ENCODE data around the gene JAKMIP2.
A peak's percentile ranks its signal among the peaks of the same experiment; 100 is the strongest.

JAKMIP2 gene

DNA sequence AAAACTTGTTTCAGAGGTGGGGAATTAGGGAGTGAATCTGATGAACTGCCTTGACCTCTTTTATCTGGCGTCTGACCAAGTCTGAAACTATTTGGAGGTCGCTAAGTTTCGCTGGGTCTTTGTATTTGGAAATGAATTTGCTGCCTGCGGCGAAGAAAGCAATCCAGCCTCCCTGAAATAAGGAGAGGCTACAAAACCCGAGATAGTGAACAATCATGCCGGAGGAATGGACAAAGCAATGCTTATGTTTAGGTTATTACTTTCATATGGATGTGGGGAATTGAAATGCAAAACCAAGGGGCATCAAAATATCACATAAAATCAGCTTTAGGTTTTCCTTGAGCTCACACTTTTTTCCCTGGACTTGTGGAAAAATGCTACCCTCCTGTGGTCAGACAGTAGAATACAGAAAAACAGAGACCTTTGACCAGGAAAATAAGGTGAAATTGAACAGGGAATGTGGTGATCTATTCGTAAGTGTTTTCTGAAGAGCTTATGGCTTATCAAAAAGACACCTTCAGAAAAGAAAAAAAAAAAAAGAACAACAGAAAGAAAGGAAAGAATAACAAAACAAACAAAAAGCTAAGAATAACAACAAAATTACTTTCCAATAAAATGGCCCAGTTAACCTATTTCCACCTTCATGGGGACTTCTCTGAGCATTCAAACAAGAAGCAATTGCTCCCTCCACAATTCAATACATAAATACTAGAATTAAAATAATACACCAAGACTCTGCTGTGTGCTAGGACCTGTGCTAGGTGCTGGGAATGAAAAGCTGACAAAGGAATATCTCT is 204.1 kb downstream of the JAKMIP2 start:
- peak in 1 of 2 experiments; percentile 2 for DNase-seq (ENCODE audit: low read depth in 1 of 2, low spot score in 1 of 2)
- Histone ChIP-seq H3K27me3 (ENCODE audit: insufficient read depth, poor library complexity, severe bottlenecking) (no peaks in the 10 kb centered on the region), H3K4me3 (replicated peaks; ENCODE audit: insufficient read depth, low read length) (no peak overlapping the region), H3K27ac (replicated peaks) (no peak overlapping the region)
- TF ChIP-seq, protein P1, sequence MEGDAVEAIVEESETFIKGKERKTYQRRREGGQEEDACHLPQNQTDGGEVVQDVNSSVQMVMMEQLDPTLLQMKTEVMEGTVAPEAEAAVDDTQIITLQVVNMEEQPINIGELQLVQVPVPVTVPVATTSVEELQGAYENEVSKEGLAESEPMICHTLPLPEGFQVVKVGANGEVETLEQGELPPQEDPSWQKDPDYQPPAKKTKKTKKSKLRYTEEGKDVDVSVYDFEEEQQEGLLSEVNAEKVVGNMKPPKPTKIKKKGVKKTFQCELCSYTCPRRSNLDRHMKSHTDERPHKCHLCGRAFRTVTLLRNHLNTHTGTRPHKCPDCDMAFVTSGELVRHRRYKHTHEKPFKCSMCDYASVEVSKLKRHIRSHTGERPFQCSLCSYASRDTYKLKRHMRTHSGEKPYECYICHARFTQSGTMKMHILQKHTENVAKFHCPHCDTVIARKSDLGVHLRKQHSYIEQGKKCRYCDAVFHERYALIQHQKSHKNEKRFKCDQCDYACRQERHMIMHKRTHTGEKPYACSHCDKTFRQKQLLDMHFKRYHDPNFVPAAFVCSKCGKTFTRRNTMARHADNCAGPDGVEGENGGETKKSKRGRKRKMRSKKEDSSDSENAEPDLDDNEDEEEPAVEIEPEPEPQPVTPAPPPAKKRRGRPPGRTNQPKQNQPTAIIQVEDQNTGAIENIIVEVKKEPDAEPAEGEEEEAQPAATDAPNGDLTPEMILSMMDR (IDR thresholded peaks at IDR 0.05; ENCODE audit: insufficient read depth, low read length), result peak; percentile 7
- TF ChIP-seq, protein P2, sequence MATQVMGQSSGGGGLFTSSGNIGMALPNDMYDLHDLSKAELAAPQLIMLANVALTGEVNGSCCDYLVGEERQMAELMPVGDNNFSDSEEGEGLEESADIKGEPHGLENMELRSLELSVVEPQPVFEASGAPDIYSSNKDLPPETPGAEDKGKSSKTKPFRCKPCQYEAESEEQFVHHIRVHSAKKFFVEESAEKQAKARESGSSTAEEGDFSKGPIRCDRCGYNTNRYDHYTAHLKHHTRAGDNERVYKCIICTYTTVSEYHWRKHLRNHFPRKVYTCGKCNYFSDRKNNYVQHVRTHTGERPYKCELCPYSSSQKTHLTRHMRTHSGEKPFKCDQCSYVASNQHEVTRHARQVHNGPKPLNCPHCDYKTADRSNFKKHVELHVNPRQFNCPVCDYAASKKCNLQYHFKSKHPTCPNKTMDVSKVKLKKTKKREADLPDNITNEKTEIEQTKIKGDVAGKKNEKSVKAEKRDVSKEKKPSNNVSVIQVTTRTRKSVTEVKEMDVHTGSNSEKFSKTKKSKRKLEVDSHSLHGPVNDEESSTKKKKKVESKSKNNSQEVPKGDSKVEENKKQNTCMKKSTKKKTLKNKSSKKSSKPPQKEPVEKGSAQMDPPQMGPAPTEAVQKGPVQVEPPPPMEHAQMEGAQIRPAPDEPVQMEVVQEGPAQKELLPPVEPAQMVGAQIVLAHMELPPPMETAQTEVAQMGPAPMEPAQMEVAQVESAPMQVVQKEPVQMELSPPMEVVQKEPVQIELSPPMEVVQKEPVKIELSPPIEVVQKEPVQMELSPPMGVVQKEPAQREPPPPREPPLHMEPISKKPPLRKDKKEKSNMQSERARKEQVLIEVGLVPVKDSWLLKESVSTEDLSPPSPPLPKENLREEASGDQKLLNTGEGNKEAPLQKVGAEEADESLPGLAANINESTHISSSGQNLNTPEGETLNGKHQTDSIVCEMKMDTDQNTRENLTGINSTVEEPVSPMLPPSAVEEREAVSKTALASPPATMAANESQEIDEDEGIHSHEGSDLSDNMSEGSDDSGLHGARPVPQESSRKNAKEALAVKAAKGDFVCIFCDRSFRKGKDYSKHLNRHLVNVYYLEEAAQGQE (IDR thresholded peaks at IDR 0.05; ENCODE audit: insufficient replicate concordance, low read depth), result no peak

DNA sequence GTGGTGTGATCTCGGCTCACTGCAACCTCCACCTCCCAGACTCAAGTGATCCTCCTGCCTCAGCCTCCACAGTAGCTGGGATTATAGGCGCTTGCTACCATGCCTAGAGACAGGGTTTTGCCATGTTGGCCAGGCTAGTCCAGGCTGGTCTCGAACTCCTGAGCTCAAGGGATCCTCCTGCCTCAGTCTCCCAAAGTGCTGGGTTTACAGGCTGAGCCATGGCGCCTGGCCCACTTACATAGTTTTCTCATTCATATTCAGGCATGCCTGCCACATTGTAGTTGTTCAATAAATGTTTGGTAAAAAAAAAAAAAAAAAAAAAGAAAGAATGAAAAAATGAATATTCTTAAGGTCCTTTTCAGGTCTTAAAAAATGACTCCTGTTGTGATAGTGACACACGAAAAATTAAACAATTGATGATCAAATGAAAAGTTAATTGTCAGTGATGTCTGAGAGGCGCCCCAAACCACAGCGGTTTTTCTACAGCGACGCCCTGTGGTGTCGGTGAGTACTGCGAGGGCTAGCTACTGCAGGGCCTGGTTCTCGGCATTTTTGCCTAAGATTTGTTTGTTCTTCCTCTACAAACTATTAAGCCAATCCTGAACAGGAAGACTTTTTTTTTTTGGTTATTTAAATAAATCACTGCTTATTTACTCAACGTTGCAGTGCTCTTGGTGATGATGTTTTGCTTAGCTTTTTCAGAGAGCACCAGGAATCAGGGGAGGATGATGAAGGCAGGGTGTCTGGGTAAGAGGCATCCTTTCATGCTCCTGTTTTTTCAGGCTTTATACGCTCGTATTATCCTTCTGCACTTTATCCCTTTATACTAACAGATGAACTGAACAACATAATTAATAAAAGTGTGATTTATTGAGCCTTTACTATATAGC is 205.6 kb downstream of the JAKMIP2 start:
- H3K27me3 ChIP-seq (ENCODE audit: insufficient read depth, poor library complexity, severe bottlenecking), result no peaks in the 10 kb centered on the region
- H3K4me3 ChIP-seq (replicated peaks; ENCODE audit: insufficient read depth, low read length), result no peak overlapping the region
- no peak overlapping the region for H3K27ac ChIP-seq (replicated peaks)
- TF ChIP-seq POLR2AphosphoS5 (IDR thresholded peaks at IDR 0.05; ENCODE audit: low read depth) (no peak), SPI1 (IDR thresholded peaks at IDR 0.05; ENCODE audit: borderline replicate concordance, low read depth) (no peak)
- TF ChIP-seq, protein P1 (IDR thresholded peaks at IDR 0.05; ENCODE audit: insufficient read depth, low read length), result peak; percentile 84
- TF ChIP-seq, protein P2 (IDR thresholded peaks at IDR 0.05; ENCODE audit: insufficient replicate concordance, low read depth), result no peak
- DNase-seq (ENCODE audit: low read depth in 1 of 2, low spot score in 1 of 2), result peak in 1 of 2 experiments; percentile 42

DNA sequence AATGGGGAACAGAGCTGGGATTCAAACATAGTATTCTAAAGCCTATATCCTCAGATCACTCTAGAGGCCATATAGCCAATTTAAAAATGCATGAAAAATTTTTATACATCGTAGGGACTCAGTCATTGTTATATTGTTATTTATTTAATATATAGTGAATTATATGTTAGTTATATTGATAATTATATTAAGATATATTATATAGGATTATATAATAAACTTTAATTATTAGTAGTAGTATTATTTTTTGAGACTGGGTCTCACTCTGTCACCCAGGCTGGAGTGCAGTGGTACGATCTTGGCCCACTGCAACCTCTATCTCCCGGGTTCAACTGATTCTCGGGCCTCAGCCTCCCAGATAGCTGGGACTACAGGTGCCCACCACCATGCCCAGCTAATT is 206.9 kb downstream of the JAKMIP2 start:
- Histone ChIP-seq H3K27ac (replicated peaks) (no peak overlapping the region), H3K27me3 (ENCODE audit: insufficient read depth, poor library complexity, severe bottlenecking) (no peaks in the 10 kb centered on the region), H3K4me3 (replicated peaks; ENCODE audit: insufficient read depth, low read length) (no peak overlapping the region)
- TF ChIP-seq, protein P1 (IDR thresholded peaks at IDR 0.05; ENCODE audit: insufficient read depth, low read length), result no peak
- no peak for TF ChIP-seq GABPA (IDR thresholded peaks at IDR 0.05; ENCODE audit: low read depth)
- TF ChIP-seq, protein P2 (IDR thresholded peaks at IDR 0.05; ENCODE audit: insufficient replicate concordance, low read depth), result no peak
- no peak for TF ChIP-seq SPI1 (IDR thresholded peaks at IDR 0.05; ENCODE audit: borderline replicate concordance, low read depth)
- no peak for TF ChIP-seq POLR2AphosphoS5 (IDR thresholded peaks at IDR 0.05; ENCODE audit: low read depth)
- DNase-seq (ENCODE audit: low read depth in 1 of 2, low spot score in 1 of 2), result no peak

Measured in HL-60 (cell line).